HG03432 (cell line): ENCODE measurements around the gene LOXHD1.

Source experiments
- ATAC-seq: cut with Tn5 transposase; IDR thresholded peaks from one replicate; pipeline ENCODE4 v1.9.1; 2021; ENCODE audit warnings: mild to moderate bottlenecking, moderate library complexity; ENCODE audit not compliant: unreplicated experiment

LOXHD1 gene

DNA sequence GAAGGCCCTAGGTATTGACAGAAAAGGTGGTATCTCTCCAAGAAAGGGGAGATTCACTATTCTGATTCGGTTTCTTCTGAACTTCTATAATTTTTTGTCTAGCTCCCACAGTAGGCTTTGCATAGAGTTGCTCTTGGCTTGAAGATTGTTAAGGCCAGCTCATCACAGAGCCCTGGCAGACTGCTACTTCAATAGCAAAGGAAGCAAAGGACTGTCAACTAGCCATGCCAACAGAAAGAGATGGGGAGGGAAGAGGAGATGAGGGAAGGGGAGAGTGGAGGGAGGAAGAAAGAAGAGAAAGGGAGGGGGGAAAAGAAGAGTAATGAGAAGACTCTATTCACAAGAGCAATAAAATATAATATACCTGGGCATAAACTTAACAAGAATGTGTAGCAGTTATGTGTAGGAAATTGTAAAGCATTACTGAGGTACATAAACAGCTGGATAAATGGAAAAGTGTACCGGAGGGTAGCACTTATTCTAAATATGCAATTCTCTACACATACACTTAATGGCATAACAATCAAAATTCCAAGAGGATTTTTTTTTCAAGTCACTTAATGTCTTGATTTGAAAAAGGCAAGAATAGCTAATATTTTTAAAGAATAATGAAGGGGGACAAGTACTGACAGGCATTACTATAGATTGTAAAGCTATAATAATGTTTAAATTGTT, 102.5 kb downstream of the LOXHD1 start:
- no peak for ATAC-seq

DNA sequence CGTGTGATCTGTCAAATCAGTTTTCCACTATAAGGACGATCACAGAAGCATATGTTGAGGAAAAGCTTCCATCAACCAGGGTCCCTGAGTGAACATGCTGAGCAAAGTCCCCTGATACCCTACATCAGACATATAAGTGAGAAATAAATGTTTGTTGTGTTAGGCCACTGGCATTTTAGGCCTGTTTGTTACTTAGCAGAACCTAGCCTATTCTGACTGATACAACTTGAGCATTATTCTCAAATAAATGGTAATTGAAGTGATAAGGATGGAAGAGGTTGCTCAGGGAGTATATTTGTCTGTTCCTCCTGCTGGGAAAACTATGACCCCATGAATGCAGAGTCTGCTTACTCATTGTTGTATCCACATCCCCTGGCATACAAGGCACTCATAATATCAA, 106.4 kb downstream of the LOXHD1 start:
- no peak for ATAC-seq

DNA sequence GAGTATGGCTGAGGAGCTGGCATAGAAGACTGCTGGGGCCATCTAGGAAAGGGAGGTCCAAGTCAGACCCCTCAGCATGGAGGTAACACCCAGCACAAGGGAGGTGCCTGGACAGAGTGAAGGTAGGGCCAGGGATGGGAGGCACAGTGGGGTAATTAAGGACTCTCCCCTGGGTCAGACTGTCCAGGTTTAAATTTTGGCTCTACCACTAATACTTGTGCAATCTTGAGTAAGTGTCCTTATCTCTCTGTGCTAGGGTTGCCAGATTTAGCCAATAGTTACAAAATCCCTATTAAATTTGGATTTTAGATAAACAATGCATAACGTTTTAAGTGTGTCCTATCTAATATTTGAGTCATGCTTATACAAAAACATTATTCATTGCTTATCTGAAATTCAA, 109.5 kb downstream of the LOXHD1 start:
- no peak for ATAC-seq

DNA sequence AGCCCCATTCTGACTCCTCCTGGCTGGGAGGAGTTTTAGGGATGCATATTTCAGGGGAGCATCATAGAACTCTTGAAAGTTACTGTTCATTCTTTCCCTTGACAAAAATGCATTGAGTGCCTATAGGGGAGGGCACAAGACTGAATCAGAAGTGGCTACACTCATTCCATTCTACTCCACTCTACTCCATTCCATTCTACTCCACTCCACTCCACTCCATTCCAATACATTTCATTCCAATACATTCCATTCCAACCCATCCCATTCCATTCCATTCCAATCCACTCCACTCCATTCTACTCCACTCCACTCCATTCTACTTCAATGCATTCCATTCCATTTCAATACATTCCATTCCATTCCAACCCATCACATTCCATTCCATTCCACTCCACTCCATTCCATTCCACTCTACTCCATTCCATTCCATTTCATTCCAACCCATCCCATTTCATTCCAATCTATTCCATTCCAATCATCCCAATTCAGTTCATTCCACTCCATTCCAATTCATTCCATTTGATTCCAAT, 110.8 kb downstream of the LOXHD1 start:
- ATAC-seq, result no peak

DNA sequence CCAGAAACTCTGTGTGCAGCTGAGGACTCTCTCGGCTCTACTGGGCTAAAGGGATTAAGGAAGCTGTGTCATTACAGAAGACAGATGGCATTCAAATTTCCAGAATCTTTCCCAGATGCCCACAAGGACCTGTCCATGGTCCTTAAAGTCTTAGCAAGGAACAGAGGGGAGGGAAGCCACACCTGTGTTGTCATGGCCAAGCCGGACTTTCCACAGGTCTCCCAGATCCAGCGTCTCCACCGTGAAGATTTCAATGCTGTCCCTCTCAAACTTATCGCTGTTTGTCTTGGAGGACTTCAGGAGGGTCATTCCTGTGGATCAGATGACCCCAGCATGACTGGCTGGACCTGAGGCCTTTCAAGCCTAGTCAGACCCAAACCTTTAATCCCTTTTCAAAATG, 114.5 kb downstream of the LOXHD1 start:
- ATAC-seq, result no peak

DNA sequence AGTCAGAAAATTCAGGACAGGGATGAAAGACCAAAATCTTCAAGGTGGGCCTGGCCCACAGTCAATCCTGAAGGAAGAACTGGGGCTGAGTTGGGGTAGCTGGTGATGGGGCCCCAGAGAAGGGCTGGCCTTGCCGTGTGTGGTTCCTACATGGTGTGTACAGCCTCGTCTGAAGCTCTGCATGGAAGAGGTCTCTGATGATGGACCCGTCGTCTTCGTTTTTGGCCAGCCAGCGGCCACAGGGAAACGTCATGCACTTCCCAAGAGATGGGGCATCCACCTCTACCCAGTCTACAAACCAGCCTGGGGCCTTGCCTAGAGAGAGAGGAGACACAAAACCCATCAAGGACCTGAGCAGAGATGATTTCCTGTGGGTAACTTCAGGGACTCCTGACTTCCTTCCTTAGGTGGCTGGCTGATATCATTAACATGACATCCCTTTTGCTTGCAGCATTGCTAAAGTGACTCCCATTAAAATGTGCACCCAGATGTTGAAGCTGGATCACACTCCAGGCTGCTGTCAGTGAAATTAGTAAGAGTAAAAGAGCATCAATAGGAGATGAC, 115.3 kb downstream of the LOXHD1 start:
- no peak for ATAC-seq

DNA sequence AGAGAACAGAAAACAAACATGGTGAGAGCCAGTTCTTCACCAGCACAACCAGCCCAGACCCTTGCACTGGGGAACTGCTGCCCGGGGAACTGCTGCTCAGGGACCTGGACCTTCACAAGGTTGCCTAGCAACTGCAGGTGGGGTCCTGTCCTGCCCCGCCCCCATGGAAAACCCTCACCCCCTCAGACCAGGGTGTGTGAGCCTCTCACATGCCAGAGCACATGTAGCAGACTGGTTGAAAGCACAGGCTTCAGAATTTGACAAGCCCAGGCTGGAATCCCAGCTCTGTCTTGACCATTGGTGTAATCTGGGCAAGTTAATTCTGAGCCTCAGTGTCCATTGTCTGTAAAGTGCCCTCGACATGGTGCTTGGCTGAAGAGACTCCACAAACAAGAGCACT, 118.6 kb downstream of the LOXHD1 start:
- ATAC-seq, result no peak

DNA sequence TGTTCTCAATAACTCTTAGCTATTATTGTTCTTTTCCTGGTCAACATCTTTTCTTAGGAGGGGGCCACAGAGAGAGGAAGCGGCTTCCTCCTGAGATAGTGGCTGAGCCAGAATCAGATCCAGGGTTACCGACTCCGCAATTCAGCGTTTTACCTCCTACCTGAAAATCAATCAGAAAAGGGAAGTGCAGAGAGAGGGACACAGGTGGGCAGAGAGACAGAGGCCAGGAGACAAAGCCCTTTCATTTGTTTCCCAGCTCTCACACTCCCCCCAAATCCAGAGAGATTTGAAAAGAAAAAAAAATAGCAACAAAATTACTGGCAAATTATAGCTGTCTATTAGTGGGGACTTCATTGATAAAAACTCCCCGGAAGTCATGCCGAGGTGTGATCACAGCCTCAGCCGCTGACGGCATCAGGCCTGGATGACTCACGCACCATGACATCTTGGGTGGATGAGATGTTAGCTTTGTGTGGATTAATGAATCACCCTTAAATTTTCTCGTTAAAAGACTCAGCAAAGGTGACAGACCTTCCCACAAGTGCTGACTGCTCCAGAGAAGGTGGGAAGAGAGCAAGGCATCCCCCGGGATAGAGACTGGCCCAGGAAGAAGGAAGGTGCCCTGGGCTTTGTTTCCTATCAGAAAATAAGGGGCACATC, 120.7 kb downstream of the LOXHD1 start:
- no peak for ATAC-seq

DNA sequence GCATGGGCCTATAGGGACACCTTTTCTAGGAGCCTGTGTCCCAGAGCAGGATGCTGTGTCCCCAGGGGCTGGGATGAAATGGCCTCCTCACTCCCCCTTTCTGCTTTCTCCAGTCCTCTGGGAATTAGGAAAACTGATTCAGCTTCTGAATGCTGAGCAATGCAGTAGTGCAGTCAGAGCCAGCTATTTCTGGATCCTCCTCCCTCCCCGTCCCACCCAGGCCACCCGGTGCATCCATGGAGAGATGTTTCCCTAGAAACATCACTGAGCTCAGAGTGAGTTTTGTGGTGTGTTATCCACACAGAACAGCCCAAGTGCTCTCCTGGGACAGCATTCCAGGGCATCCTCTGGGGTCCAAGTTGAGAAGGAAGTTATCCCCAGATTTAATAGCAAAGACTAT, 125.5 kb downstream of the LOXHD1 start:
- ATAC-seq, result no peak

DNA sequence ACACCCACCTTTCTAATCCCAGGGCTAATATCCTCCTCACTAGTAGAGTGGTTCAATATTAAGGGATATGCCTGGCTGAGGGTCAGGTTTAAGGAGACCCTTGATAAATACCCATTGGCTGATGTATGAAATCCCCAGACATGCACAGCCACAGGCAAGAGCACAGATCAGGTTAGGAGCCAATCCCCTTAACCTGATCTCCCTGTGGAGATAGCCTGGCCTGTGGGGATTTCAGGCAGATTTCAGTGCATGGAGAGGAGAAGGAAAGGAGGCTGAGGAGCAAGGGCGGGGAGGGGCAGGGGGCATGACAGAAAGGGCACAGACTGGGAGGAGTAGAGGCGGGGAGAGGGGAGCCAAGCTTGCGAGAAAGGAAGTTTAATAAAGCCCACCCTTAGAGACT, 129.0 kb downstream of the LOXHD1 start:
- ATAC-seq, result no peak

DNA sequence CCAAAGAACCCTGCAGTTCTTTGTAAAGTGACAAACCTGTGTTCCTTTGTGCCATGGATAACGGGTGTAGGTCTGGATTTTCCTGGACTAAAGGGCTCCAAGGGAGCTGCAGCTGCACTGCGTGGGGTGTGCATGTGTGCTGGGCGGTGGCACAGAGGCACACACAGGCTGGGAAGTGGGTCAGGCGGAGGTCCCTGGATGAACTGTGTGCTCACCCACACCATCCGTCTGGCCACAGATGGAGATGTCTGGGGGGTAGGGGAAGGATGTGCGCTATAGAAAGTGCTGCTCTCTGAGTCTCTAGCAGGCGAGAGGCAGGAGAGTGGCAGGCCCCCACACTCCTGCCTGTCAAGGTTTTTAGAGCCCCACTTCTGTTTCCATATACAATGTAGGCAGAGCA, 137.2 kb downstream of the LOXHD1 start:
- no peak for ATAC-seq

DNA sequence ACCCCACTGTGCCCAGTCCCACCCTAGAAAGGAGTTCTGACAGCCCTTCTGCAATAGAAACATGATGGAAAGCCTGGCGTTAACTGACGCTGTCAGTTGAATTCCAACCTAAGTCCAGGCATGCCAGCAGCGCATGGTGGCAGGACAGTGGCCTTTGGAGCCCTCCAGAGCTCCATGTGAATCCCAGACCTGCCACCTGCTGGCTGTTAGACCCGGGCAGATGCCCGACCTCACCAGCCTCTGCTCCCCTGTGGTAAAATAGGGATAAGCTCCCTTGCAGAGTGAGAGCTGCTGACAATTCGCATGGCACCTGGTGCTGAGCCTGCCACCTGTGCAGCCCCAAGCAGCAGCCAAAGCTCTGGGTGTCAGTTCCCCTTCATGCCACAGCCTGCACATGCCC, 138.6 kb downstream of the LOXHD1 start:
- ATAC-seq, result no peak

DNA sequence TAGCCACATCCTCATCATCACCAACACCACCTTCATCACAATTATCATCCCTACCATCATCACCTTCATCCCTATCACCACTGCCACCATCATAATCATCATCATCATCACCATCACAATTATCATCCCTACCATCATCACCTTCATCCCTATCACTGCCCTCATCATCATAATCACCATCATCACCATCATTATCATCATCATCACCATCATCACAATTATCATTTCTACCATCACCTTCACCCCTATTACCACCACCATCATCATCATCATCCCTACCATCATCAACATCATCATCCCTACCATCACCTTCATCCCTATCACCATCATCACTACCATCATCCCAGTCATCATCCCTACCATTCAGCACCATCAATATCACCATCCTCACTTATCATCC, 140.5 kb downstream of the LOXHD1 start:
- ATAC-seq, result no peak

DNA sequence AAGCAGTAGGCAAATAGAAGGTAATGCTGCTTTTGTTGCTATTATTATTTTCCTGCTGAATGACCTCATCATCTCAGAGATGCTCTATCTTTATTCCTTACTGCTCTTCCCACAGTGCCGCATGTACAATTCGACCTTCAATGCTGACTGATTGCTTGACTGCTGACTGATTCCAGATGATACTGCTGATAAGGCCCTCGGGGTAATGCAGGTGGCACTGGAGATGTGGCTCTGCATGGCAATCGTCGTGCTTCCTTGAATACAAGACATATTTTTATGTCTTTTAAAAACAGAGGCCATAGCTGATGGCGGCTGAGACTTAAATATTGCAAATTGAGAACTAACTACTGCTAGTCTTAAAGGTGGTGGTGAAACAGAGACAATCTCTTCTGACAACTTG, 146.6 kb downstream of the LOXHD1 start:
- no peak for ATAC-seq

DNA sequence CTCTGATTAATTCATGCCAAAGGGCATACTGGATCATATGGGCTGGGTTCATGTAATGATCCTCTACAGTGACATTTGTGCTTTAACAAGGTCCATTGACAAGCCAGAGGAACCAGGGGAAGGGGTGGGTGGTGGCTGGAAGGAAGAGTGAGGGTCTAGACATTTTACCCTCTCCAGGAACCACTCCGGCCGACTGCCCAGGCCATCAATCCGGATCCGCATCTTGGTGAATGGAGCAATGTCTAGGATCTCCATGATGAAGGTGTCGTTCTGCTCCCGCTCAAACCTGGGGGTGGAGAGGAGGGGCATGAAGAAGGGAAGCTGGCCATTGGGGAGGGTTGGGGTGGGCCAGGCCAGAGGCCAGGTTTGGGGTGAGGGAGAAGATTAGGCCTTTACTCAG, 147.5 kb downstream of the LOXHD1 start:
- ATAC-seq, result no peak

DNA sequence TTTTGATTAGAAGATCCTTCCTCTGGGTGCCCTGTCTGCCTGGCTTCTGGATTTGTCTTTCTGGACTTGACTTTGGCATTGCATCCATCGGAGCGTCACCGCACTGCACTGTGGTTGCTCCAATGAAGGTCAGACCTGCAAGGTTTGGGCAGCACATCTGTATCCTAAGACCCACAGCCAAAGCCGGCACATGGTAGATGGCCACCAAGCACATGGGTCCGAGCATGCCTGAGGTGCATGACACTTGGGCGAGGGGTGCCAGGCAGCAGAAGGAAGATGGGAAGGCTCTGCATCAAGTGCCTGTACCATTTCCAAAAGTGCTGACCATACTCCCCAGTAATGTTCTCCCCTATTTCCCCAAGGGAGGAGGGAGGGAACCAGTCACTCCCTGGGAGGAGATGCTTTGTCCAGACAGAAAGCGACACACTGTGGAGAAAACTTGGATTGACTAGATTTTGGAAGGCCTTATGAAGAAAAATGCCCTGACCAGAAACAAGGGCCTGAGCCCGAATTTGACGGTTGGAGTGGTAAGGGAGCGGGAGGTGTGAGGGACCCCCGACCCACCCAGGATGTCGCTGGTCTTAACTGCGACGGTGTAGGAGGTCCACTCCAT, 149.9 kb downstream of the LOXHD1 start:
- ATAC-seq, result no peak

DNA sequence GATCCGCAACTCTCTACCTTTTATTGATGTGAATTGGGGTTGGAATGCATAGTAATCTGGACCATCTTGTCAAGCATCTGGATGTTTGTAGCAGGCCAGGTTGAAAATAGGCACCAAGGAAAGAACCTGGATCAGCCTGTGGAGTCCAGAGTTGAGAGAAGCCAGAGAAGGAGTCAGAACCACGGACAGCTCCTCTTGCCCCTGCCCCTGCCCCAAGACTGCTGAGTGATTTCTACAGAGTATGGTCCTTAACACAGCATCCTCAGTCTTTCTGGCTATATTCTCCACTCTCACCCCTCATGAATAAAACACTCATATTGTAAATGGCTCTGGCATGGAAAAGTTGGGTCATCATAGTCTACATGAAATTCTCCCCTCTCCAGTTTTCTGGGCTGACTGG, 154.6 kb downstream of the LOXHD1 start:
- ATAC-seq, result no peak

DNA sequence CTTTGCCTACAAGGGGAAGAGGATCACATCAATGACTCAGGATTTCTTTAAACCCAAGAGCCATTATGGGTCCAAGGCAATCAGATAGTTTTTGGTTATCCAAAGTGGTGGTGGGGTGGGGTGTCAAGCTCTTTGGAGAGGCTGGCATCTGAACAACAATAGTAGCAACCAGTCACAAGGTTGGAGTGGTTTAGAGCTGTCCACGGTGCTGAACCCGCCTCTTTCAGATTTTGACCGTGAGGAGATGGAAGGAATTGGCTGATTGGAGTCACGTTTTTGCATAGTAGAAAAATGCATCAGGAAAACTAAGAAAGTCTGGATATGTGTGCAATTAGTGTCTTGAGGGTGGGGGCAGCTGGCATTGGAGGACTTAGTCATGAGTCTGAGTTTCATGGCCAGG, 159.9 kb downstream of the LOXHD1 start:
- no peak for ATAC-seq

DNA sequence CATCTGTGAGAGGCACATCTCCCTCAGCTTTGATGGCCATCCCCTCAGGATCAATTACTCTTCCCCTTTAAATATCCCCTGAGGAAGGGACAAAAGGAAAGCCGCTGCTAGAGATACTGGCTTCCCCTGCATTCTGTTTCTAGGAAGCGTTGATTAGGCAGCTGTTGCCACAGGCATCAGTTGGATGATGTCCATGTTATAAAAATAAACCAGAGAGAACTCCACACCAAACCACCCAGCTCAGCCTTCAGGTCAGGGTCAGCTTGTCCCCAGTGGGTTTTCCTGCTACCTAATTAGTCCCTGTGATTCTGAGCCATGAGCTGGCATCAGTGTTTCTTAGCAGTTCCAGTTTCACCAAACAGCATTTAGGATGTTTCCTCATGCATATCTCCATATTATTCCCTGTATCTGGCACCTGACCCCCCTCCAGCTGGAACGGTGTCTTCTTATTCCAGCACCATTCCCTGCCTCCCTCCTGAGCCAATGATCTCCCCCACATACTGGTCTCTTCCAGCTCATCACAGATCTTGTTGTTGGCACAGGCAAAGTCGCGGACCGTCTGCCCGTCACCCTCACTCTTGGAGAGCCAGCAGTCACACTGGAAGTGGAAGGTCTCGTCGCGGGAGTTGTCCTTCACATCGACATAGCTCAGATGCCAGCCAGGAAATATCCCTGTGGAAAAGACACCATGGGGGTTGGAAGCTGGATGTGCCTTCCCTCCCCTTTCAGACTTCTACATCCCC, 168.4 kb downstream of the LOXHD1 start:
- ATAC-seq, result no peak

DNA sequence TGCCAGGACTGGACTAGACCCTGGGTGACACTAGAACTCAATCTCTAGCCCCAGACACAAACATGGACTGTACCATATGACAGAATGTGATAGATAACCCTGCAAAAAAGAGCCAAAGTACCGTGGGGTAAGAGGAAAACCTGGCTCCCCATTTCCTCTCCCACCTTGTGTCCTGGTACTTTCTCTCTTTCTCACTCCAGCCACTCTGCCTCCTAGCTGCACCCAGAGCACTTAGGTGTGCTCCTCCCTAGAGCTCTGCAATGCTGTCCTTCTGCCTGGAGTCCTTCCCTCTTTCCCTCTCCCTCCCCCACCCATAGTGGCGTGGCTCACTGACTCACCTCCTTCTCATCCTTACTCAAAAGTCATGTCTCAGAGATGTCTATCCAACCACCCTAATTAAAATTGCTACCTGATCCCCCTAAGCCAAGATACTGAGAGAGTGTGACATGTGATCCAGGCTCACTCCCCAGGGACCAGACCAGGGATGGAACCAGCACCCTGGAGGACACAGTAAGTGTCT, 171.3 kb downstream of the LOXHD1 start:
- ATAC-seq, result no peak

DNA sequence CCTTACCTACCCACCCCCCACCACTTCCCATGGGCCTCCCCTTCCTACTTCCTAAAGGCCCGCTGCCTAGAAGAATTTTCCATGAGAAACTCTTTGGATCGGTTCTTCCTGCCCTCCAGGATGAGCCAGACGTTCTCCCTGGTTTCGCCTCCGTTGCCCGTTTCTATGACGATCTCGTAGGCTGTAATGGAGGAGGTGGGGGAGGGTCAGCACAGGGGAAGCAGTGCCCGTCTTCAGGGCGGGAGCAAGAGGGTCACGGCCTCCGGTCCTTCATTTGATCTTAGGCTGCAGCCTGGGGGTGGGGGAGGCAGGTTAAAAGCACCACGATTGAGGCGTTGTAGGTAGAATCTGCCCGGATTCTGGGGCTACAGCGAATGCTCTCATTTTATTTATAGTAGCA, 172.0 kb downstream of the LOXHD1 start:
- ATAC-seq, result no peak
